GM21786 (cell line): ENCODE results near the gene DDX5.

Experiments used
- ATAC-seq: cut with Tn5 transposase; IDR thresholded peaks from one replicate; pipeline ENCODE4 v1.9.1; 2021; ENCODE audit not compliant: unreplicated experiment

The DDX5 gene

DNA sequence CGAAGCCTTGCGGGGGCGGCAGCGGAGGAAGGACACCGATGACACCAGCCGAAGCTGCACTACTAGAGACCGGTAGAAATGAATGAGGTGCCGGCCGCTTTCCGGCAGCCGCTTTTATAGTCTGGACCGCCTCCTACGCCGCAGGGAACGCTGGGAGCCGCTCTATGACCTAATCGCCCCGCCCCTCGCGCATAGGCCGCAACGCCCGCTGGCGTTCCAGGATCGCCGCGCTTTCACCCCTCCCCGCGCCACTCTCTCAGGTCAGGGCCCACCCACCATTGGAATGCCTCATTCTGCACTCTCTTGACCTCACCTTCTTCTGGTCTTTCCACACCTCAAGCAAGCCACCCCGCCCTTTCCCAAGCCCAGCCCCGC lies at the start of gene DDX5:
DDX5 (minus strand) TSS at position 89 of the 375 bp plus-strand sequence. CDS start 170 bp downstream, outside the sequence.
- peak; percentile 61 for ATAC-seq

DNA sequence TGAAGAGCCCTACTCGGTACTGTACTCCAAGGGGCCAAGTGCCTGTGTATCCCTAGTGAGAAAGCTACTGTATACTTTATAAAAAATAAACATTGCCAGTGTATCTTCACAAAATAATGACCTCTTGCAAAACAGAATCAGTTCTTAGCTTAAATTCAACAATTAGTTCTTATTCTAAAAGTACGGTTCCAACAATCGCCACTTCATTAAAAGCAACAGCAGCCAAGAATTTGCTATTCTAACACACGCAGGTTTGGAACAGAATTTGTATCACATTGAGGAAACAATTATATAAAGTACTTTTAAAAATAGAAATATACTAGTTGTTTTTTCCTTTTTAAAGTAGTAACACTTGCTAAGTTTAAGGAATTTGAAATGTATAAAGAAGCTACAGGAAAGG lies 49.2 kb upstream of the DDX5 start:
- ATAC-seq = no peak

DNA sequence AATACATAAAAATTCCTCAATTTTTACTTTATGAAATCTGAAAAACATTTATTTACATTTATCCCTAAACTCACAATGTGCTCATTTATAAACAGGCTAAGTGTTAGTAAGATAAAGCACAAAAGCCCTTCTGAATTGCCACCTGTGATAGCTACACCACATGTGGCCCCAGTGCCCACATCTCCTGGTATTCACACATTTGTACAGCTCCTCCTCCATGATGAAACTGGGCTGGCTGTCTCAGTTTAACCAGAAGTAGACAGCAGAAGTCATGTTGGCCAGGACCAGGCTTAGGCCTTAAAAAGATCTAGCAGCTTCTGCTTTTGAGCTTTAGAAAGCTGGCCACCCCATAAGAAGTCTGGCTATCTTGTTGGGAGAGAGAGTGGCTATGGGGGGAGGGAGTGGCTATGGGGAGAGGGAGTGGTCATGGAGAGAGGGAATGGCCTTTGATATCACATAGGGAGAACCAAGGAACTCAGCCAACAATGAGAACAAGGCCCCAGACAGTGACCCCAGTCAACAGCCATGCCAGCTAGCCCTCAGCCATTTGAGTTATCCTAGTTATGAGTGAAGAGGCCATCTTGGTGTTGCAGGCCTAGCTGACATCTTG lies 48.0 kb upstream of the DDX5 start:
- no peak for ATAC-seq

GRCh38 chr17:64551461-64551860 lies 45.4 kb upstream of the DDX5 start:
- no peak for ATAC-seq

GRCh38 chr17:64547319-64547718 lies 41.2 kb upstream of the DDX5 start:
- no peak for ATAC-seq

- no peak for ATAC-seq
Measured at GRCh38 chr17:64546716-64547115, 40.6 kb upstream of the DDX5 start.

- no peak for ATAC-seq
Measured at GRCh38 chr17:64544742-64545141, 38.7 kb upstream of the DDX5 start.

DNA sequence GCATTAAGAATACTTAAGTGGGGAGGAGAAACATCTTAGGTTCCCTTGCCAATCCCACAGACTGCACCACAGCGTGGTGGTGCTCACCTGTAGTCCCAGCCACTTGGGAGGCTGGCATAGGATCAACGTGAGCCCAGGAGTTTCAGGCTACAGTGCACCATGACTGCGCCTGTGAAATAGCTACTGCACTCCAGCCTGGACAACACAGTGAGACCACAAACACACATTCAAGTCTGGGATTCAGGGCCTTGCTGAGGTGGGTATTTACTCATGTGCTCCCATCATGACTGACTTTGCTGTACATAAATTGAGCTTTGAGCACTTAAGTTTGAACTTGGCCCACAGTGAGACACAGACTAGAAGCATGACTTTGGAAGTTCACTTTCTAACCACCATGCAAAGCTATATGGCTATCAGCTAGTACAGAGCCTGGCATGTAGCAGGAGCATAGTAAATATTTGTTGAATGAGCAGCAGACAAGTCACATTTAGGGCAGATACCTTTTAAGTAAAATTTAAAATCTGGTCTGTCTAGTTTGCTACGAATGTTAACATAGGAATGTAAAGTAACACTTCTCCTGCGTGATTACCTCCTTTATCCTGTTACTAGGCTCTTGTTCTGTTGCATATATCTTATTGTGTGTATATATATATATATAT lies 34.2 kb upstream of the DDX5 start:
- ATAC-seq = no peak

- ATAC-seq = no peak
Measured at GRCh38 chr17:64538508-64539130, 32.5 kb upstream of the DDX5 start.

GRCh38 chr17:64537488-64537887 lies 31.4 kb upstream of the DDX5 start:
- ATAC-seq = no peak

DNA sequence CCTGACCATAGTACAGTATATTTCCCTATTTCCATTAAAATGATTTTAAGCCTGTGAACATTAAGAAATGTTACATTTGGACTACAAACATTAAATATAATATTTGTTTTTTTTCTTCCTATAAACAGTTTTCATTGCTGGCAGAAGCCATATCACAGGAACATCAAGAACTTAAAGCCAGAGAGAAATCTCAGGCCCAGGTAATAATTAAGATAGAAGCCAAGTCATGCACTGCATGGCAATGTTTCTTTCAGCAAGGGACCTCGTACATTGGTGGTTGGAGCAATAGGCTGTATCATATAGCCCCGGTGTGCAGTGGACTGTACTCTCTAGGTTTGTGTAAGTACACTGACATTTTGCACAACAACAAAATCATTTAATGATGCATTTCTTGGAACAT lies 30.8 kb upstream of the DDX5 start:
- no peak for ATAC-seq

- ATAC-seq = no peak
Measured at GRCh38 chr17:64535357-64535756, 29.3 kb upstream of the DDX5 start.

DNA sequence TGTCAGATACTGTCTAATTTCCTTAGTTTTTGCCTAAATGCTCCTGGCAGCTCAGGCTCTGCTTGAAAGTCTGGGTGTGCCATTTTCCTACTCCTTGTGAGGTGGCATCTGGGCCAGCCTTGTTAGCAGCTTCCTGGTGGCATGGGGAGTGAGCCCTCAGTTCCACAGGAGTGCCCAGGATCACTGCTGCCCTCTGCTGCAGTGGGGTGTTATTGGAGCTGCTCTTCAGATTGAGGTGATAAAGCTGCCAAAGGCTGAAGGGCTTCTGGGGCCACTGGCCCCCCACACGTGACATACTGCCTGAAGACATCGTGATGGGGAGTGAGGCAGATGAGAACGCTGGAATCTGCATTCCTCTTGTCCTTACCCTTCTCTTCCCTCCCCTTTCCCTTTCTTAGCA lies 28.1 kb upstream of the DDX5 start:
- ATAC-seq = no peak

DNA sequence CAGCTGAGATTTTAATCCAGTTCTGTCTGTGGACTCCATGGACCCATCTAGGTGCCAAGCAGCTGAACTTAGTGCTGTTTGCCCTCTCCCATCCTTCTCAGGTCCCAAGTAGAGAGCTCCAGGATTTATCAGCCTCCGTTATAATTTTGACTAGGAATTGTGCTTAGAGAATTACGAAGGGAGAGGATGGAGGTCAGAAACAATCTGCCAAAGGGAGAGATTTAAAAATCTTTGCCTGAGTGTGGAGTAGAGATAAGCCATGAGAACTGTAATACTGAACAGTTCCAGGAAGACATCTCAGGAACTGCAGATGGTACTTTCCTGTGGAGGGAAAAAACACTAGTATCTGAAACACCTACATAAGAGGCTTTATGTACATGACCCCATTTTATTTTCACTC lies 27.7 kb upstream of the DDX5 start:
- ATAC-seq = no peak

- no peak for ATAC-seq
Measured at GRCh38 chr17:64532409-64532808, 26.3 kb upstream of the DDX5 start.

GRCh38 chr17:64531955-64532371 lies 25.9 kb upstream of the DDX5 start:
- no peak for ATAC-seq

DNA sequence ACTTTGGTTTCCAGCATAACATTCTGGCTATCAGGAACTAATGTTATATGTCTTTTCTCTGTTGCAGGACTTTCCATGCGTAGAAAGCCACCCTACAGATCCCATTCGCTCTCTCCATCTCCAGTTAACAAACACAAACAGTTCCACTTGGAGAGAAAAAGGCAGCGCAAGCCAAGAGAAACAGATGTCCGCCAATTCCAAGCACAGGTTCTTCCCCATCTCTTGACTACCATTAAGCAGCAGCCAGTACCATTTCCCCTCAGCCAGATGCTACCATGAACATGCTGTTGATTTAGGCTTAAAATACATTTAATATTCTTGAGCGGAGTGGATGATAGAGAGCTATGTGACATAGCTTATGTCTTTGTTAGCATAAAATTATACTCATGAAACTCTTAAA lies 23.1 kb upstream of the DDX5 start:
- ATAC-seq = no peak

DNA sequence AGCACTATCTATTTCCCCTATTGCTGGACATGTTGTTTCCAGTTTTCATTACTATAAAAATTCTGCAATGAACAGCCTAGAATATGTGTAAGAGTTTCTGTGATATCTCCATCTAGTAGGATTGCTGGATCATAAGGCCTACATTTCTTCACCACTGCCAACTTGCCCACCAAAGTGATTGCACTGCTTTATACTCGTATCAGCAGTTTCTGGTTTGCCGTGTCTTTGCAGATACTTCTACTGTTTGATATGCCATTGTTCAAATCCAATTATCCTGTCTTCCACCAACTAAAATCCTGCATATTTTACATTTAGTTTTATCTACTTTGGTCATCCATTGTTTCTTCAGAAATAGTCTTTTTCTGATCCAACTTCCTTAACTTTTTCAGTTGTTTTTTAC lies 21.8 kb upstream of the DDX5 start:
- ATAC-seq = no peak

DNA sequence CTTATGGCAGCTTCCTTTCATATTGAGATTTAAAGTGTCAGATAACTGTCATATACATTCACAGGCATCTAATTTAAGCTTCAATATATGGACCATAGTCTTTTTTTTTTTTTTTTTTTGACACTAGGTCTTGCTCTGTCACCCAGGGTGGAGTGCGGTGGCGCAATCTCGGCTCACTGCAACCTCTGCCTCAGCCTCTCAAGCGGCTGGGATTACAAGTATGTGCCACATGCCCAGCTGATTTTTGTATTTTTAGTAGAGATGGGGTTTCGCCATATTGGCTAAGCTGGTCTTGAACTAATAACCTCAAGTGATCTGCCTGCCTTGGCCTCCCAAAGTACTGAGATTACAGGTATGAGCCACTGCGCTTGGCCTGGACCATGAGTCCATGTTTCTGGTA lies 14.3 kb upstream of the DDX5 start:
- ATAC-seq = no peak

GRCh38 chr17:64519601-64520000 lies 13.5 kb upstream of the DDX5 start:
- no peak for ATAC-seq

GRCh38 chr17:64515829-64516228 lies 9.7 kb upstream of the DDX5 start:
- ATAC-seq = no peak

DNA sequence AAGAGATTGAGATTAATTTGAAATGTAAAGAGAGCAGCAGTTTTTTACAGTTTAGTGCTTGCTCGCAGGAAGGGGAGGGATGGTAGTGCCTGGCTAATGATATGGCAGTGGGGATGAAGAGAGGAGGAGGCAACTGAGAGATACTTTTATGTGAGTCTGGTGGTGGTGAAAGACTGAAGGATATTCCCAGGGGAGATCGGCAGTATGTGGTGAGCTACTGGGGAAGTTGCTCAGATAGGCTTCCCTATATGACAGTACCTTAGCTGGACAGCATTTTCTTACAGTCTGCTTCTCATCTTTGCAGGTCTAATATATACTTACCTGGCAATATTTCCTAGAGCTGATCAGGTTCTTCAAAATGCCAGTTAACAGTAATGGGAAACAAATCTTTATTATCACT lies 9.3 kb upstream of the DDX5 start:
- ATAC-seq = no peak

DNA sequence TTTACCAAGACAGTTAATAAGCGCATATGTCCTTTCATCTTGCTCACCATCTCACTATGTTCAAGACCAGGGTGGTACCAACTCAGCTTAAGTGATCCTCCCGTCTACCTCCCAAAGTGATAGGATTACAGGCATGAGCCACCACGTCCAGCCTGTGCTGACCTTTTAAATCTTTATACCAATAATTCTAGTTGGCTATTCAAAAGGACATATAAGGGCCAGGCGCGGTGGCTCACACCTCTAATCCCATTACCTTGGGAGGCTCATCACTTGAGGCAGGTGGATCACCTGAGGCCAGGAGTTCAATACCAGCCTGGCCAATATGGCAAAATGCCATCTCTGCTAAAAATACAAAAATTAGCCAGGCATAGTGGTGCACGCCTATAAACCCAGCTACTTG lies 3.1 kb upstream of the DDX5 start:
- no peak for ATAC-seq
